T-helper 9 cell (primary cell): Measurements from ENCODE around the gene SLC22A14.
"Not testable (repeated sequence)": the region's sequence is repeated elsewhere in the genome, so short reads cannot be mapped to it uniquely, and the experiment has no call there.

Experiments used
- DNase-seq: peaks from one replicate; pipeline ENCODE4 v3.0.0-alpha.2; 2020

Gene SLC22A14

DNA sequence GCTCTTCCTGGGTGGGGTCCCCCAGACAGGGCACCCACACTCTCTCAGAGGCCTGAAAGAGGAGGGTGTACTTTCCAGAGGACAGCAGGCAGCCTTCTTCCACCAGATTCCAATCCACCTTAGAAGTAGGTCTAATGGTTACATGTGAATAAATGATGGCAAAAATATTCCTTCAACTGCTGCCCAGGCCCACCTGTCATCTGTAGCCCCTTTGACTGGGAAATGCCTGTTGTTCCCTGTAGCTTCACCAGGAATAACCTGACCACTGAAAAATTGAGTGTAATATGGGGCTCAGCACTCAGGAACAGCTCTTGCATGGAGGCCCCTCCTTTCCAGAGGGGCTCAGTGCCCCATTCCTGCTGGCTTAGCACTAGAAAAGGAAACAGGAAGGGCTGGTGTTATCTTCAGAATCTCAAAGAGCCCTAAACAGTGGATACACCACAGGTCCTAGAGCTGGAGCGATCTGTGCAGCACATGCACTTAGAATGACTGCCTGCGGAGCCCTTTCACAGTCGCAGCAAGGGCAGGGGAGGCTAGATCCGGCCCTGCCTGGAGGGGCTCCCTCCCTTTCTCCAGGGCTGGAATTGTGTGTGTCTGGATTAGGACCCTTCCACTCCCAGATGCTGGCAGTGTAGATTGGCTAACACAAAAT lies 32.1 kb downstream of the SLC22A14 start:
- no peak for DNase-seq

DNA sequence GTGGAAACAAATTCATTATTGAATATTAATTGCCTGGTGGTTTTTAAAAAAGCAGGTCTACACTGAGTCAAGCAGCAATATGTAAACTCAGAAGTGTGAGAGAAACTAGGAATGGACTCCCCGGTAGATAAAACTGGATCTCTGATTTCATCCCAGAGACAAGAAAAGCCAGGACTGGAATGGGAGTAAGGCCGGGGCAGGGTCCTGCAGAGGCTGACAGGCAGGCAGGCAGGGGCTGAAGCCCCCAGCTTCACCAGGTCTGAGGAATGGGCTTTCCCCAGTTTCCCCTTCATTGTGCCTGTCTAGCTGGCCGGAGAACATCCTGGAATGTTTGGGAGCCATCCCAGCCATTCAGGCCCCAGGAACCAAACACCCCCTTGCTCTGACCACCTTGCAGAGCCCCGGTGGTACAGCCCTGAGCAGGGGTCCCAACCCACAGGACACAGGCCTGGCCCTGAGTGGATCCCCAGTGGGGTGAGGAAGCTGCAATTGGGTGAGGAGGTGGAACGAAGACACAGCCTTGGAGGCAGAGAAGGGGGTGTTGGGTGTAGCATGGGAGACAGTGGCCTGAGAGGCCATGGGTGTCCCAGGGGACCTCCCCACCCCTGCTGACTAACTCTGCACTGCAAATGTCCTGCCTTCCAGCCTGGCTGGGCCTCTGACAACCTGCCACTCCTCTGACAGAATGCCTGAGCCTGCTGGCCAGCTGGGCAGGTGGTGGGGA lies 32.8 kb downstream of the SLC22A14 start:
- no peak for DNase-seq

DNA sequence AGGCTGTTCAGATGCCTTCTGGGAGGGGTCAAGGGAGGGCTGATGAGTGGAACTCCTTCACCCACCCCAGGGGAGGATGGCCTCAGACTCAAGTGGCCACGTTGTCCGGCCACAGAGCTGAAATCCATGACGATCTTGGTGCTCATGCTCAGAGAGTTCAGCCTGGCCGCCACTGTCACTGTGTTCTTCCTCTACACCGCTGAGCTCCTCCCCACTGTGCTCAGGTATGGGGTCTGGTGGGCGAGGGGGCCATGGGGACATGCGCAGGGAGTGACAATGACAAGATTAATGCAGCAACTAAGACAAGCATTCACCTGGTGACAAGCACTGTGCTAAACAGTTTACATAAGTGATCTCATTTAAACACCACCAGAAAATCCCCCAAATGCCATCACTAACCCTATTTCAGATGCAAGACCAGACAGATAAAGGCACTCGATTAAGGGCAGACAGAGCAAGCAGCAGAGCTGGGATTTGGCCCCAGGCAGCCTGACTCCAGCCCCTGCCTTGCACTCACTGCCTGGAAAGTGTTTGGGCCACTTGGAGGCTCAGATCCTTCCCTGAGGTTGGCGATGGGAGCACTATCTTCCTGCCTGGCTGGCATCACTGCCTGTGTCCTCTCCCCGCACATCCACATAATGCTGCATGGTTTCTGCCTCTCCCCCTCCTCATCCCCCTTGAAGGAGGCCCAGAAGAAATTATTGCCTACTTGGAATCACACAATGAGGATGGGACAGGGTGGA lies 33.6 kb downstream of the SLC22A14 start:
- no peak for DNase-seq

DNA sequence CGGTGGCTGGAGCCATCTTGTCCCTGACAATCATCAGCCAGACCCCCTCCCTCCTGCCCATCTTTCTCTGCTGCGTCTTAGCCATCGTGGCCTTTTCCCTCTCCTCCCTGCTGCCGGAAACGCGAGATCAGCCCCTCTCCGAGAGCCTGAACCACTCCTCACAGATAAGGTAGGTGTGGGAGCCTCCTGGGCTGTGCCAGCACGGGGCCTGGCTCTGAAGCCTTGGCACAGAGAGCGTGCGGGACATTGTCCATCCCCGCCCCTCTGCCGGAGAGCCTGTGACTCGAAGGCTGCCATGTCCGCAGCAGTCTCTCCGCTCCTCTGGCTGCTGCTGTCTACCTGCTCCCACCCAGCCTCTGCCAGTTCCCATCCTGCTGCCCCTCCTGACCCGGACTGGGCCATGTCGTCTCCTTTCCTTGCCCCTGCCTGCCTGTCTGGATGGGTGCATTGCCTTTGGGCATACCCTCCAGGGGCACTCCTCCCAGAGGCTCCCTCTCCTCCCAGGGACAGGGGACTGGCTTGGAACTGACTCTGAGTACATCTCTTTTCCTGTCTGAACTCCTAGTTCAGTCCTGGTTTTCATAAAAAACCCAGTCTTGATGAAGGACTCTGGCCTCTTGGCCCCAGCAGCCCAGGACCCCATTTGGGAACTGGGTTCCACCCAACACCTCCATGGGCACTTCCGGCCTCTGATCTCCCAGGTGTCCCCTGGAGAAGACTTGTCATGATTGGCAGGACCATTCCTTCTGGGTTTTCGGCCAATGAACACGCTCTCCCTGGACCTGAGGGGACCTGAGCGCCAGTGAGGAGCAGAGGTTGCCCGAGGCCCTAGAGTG lies 34.5 kb downstream of the SLC22A14 start:
- no peak for DNase-seq

DNA sequence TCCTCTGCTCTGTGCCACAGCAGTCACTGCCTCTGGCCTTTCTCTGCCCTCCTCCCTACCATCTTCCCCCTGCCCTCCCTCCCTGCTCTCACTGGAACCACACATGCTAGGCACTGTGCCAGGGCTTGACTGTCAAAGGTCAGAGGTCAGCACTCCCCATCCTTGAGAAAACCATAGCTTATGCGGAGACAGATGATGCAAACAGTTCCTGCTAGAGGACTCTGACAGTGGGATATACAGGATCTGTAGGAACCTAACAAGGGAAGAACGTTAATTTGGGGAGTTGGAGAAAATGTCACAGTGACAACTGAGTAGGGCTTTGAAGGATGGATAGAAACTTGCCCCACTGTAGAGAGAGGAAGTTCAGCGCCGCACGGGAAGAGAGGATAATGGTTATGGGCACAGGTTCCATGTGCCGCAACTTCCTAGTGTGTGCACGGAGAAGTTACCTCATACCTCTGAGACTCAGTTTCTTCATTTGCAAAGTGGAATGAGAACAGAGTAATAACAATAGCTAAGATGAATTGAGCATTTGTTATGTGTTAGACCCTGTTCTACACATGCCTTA lies 35.2 kb downstream of the SLC22A14 start:
- DNase-seq: no peak

DNA sequence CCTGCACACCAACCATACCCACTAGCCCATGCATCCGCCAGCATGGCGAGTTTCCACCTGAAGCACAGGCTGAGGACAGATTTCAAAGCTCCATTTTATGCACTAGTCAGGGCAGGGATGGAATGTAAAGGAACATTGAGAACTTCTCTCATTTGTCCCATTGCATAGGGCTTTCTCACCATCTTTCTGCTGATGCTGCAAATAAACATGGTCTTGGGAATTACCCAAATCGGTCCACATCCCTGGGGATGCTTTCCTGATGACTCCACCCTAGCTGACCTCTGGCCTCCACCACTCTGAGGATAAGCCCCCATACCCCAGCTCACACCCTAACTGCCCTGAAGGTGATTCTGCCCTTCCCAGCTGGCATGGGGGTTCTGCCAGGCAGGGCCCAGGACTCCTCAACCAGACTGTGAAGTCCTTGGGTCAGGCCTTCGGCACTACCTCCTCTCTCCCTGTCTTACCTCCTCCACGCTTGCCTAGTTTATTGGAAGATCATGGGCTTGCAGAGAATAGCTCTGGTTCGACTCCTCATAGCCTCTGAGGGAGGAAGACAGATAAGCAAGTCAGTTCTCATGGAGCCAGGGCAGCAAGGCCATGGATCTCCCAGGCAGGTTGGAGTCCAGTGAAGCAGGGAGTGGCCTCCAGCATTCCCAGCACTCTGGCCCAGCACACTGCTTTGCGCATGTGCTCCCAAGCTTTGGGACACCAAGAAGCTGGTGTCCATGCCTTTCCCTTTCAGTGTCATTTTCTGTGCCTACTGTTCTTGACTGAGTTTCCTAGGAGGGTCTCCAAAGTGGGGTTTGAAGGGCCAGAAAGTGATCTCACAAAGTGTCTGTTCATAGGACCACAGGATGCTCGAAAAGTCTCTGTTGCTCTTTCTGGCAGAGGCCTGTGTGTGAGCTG lies 36.9 kb downstream of the SLC22A14 start:
- no peak for DNase-seq

DNA sequence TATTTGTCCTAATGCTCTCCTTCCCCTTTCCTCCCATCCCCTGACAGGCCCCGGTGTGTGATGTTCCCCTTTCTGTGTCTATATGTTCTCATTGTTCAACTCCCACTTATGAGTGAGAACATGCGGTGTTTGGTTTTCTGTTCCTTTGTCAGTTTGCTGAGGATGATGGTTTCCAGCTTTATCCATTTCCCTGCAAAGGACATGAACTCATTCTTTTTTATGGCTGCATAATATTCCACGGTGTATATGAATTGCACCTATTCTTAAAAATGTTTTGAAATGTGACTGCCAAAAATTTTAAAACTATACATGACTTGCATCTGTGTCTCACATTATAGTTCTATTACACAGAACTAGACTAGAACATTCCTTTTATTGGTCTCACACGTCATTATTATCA lies 38.5 kb downstream of the SLC22A14 start:
- not testable (repeated sequence) for DNase-seq

DNA sequence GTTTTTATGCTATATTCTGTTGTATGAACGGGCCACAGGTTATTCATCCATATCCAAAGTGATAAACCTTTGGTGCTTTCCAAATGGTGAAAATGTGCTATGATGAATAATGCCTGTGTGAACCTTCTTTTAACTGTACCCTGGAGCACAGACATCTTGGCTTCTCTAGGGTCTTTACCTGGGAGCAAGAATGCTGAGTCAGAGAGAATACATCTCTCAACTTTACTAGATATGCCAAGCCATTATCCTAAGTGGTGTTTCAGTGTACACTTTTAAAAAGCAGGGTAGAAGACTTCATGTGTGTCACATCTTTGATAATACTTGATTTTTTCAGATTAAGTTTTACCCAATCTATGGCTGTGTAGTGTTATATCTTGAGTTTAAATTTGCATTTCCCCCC lies 41.0 kb downstream of the SLC22A14 start:
- no peak for DNase-seq

DNA sequence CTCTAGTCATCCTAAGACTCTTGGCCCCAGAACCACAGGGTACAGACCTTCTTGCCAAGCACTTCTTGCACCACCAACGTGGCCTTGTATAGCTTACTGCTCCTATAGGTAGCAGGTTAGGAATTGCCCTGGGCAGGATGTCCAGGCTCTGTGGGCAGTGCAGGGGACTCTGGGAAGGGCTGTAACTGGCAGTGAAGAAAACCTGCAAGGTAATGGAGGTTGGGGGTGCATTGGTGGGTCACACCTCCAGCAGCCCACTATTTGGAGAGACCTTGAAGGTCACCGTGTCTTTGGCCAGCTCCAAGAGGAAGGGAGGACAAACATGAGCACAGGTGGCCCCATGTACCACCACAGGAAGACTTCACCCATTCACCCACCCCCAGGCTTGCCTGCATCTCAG lies 43.2 kb downstream of the SLC22A14 start:
- no peak for DNase-seq

DNA sequence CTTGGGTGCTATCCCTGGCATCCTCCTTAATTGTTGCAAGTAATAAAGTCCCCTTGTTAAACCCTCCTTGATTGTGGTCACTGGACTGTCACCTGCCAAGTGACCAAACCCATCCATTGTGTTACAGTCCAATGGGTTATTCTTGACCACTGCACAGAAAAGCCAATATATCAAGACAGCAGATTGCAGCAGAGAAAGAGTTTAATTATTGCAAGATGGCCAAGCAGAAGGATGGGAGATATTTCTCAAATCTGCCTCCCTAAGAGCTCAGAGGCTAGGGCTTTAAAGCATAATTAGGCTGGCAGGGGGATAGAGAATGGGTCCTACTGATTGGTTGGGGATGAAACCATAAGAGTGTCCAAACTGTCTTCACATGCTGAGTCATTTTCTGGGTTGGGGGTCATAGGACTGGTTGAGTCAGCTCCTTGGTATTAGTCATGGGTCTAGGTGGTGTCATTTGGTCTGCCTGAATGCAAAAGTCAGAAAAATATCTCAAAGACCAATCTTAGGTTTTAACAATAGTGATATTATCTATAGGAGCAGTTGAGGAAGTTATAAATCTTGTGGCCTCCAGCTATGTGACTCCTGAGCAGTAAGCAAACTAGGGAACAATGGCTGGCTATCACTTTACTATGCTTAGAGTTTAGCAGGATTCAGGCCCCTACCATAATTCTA lies 45.4 kb downstream of the SLC22A14 start:
- no peak for DNase-seq

DNA sequence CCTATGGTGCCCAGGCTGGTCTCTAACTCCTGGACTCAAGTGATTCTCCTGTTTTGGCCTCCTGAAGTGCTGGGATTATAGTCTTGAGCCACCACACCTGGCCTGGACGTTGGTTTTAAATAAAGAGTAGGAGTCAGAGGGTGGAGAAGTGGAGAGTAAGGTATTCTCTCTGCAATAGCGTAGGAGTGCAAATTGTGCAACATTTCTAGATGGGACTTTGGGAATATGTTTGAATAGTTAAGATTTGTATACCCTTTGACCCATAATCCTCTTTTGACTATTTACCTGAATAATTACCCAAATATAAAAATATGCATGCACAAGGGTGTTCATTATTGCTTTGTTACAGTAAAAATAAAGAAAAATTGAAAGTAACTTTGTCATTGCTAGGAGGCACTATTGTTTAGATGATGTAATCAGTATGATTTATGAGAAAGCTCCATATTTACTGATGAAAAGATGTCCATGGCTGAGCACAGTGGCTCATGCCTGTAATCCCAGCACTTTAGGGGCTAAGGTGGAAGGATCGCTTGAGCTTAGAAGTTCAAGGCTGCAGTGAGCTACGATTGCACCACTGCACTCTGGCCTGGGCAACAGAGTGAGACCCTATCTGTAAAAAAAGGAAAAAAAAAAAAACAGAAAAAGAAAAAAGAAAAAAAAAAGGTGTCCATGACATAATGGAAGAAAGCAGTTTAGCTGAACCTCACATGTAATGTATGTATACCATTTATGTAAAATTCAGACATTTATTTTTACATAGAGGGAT lies 49.3 kb downstream of the SLC22A14 start:
- DNase-seq: no peak

DNA sequence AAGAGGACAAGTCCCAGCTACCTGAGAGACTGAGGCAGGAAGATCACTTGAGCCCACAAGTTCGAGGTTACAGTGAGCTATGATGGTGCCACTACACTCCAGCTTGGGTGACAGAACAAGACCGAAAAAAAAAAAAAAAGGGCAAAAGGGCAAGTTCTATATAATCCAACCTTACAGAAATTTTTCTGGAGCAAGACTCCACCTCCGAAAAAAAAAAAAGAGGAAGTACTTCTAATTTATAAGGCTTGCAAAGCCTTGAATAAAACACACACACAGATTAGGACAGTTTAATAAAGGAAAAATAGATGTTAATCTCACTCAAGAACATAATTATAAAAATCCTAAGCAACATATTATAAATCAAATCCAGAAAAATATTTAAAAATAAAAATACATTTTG lies 50.1 kb downstream of the SLC22A14 start:
- DNase-seq: no peak

DNA sequence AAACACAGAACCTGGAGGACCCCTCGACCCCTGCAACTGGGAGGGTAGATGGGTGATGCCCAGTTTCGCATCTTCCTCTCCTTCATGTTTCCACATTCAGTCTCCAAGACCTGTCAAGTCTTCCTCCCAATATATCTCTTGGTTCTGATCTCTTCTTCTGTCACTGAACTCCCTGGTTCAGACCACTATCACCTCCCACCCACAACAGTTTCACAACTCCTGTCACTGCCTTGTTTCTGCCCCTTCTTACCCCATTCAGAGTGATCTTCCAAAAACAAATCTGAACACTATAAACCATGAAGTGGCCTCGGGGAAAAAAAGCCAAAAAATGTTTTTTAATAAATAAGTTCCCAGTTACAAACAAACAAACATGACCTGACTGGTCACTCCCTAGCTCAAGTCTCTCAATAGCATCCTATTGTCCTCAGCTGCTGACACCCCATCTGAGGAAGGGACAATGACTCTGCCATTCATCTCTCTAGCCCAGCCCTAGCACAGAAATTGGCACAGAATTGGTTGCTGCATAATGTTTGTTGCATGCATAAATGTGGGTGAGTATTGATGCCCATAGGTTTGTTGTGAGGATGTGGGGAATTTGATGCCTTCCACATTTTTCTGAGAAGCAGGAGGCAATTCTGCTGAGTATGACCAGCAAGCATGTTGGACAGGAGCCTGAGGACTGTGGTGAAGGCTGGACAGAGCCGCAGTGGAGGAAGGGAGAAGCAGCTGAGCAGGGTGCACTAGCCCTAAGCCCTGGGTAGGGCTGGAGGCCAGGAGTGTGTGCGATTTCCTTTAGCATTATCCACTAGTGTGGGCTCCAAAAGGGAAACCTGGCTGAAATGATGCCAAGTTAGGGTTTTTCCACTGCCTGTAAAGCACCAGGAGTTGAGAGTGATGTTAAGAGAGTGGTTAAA lies 52.3 kb downstream of the SLC22A14 start:
- DNase-seq: no peak

DNA sequence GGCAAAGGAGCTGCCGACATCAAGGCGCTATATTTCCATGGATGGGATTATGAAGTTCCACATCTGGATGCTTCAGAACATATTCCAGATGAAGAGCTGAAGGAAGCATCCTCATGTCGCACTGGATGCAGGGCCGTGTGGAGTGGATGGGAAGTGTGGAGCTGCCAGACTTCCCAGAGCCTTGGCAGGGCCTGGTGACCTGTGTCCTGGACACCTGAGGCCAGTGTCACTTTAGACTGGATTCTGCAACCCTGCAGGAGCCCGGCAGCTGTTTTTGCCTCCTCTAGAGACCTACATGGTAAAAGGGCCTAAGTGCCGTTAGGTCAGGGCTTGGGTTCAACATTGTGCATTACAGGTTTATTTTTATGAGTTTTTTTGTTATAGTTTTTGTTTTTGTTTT lies 53.2 kb downstream of the SLC22A14 start:
- DNase-seq: no peak

DNA sequence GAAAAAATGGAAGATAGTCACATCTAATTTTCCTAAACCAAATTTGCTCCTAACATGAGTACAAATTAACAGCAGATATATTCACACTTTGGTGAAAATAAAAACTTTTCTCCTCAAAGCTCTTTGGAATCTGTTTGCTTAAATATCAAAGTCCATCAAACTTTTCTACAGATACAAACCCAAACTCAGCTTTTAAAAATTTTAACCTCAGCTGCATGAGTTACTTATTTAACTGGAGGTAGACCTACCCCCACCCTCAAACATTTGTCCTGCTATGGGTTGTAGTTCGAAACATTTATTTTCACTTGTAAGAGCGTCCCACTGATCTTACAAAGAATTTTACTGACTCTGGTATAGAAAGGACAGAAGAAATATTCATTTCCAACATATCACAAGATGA lies 55.6 kb downstream of the SLC22A14 start:
- no peak for DNase-seq

DNA sequence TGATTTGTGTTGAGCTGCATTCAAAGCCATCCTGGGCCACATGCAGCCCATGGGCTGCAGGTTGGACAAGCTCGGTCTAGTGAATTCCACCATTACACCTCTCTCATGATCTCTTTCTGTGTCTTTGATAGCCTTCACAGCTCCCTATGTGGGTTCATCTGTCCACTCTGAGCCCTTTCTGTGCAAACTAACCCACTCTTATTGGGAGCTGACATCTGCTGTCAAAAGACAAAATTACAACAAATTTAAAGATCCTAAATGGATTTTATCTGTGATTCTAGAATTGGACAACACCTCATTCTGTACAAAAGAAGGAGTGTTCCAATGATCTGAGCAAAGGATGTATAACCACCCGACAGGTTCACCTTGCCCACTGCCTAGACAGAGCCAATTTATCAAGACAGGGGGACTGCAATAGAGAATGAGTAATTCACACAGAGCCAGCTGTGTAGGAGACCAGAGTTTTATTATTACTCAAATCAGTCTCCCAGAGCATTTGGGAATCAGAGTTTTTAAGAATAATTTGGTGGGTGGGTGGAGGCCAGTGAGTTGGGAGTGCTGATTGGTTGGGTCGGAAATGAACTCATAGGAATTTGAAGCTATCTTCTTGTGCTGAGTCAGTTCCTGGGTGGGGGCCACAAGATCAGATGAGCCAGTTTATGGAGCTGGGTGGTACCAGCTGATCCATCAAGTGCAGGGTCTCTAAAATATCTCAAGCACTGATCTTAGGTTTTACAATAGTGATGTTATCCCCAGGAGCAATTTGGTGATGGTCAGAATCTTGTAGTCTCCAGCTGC lies 61.9 kb downstream of the SLC22A14 start:
- DNase-seq: no peak

DNA sequence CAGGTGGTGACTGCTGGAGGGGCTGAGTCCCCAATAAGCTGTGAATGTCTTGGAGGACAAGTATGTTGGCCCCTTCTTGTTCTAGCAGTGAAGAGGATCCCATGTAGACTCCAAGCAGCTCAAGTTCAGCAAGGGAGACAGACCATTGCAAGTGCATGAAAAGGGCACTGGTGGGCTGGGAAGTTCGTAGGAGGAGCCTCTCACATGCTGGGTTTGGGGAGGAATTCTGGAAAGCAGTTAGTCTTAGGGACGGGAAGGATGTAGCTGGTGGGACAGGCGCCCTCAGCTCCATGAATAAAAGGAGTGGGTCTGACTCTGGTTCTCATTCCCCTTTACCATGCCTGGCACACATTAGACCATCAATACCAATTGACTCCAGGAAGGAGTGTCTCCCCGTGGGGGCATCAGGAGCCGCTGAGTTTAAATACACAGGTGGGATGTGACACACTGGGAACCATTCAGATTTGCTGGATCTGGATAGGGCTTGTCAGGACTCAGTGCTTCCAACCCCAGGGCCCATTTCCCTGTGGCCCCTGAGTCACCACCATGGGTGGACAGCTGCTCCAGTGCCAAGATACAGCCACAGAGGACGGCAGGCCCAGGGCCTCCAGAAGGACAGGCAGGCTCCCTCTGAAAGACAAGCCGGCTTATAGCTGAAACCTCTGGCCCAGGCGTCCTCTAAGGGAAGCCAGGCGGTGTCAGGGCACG lies 63.9 kb downstream of the SLC22A14 start:
- DNase-seq: no peak
